ENCODE measurements around the gene IL17RD. TPM values are rescaled to one million over a fixed set of nuclear protein-coding genes. Genes with fewer than 3 reads are reported as not detected.
A peak's percentile ranks its signal among the peaks of the same experiment; 100 is the strongest.

The IL17RD gene
- total and polyA plus RNA-seq, 2 of the 13 experiments (the other 11 are each of a cell fraction or from before 2014, with no cell fraction given), result 0.28 to 0.31 TPM

DNA sequence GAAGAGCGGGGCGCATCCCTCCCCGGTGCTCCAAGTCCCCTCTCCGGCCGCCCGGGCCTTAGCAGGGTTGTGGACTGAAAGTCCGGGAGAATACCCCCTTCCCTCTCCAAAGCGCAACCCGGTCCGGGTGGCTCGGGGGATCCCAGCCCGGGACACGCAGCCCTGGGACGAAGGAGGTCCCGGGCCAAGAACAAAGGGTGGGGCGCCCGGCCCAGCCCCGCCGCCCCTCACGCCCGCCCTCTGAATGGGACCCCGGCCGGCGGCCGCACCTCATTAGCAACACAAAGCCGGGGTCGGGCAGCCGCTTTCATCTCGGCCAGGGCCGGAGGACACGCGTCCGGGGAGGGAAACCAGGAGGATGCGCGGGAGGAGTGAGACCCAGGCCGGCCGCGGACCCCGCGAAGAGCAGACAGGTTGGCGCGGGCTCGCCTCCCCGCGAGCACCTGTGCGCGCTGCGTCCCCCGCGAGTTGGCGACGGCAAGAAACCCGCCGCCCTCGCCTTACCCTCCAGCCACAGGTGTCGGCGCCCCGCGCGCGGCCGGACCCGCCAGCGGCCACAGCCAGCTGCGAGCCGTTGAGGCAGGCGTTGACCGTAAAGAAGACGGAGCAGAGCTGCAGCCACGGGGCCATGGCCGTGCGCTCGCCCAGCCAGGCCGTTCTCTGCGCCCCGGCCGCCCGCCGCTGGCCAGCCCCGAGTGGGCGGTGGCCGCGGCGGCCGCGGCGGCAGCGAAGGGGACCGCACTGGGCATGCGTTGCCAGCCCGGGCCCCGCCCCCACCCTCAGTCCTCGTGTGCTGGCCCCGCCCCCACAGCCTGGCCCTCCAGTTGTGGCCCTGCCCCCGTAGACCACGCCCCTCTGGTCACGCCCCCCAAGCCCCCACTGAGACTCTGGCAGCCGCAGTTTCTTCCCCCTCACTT, at the start of gene IL17RD (continued):
- no peak for TF ChIP-seq ZNF33A (CRISPR knock-in tag; IDR thresholded peaks at IDR 0.05; ENCODE audit: borderline replicate concordance)
- TF ChIP-seq STAG1 (CRISPR knock-in tag; IDR thresholded peaks at IDR 0.05), result no peak
- peak; percentile 45; the same call in 1 of the 2 replicates for TF ChIP-seq ZFY (CRISPR knock-in tag; IDR thresholded peaks at IDR 0.05)
- TF ChIP-seq SMARCE1 (IDR thresholded peaks at IDR 0.05; ENCODE audit: borderline replicate concordance), result no peak
- TF ChIP-seq, protein P1, sequence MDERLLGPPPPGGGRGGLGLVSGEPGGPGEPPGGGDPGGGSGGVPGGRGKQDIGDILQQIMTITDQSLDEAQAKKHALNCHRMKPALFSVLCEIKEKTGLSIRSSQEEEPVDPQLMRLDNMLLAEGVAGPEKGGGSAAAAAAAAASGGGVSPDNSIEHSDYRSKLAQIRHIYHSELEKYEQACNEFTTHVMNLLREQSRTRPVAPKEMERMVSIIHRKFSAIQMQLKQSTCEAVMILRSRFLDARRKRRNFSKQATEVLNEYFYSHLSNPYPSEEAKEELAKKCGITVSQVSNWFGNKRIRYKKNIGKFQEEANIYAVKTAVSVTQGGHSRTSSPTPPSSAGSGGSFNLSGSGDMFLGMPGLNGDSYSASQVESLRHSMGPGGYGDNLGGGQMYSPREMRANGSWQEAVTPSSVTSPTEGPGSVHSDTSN (CRISPR knock-in tag; IDR thresholded peaks at IDR 0.05), result no peak
- no peak for TF ChIP-seq ZNF382 (CRISPR knock-in tag; IDR thresholded peaks at IDR 0.05; ENCODE audit: borderline replicate concordance)
- TF ChIP-seq FOXA1 (IDR thresholded peaks at IDR 0.05), result no peak
- no peak for TF ChIP-seq FOXA1 (CRISPR knock-in tag; IDR thresholded peaks at IDR 0.05)
- no peak; the same call in 1 of the 2 replicates for TF ChIP-seq ATF7-NPFF (CRISPR knock-in tag; IDR thresholded peaks at IDR 0.05; ENCODE audit: low read depth)
- no peak for TF ChIP-seq CCAR2 (optimal IDR thresholded peaks at IDR 0.05; ENCODE audit: low read depth, low read length)
- no peak for TF ChIP-seq ZNF737 (CRISPR knock-in tag; IDR thresholded peaks at IDR 0.05; ENCODE audit: borderline replicate concordance)
- no peak for TF ChIP-seq ZNF121 (CRISPR knock-in tag; IDR thresholded peaks at IDR 0.05)
- TF ChIP-seq, protein P2, sequence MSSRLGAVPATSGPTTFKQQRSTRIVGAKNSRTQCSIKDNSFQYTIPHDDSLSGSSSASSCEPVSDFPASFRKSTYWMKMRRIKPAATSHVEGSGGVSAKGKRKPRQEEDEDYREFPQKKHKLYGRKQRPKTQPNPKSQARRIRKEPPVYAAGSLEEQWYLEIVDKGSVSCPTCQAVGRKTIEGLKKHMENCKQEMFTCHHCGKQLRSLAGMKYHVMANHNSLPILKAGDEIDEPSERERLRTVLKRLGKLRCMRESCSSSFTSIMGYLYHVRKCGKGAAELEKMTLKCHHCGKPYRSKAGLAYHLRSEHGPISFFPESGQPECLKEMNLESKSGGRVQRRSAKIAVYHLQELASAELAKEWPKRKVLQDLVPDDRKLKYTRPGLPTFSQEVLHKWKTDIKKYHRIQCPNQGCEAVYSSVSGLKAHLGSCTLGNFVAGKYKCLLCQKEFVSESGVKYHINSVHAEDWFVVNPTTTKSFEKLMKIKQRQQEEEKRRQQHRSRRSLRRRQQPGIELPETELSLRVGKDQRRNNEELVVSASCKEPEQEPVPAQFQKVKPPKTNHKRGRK (CRISPR knock-in tag; IDR thresholded peaks at IDR 0.05), result no peak
- TF ChIP-seq ZNF256 (CRISPR knock-in tag; conservative IDR thresholded peaks at IDR 0.05), result no peak
- TF ChIP-seq ZNF552 (CRISPR knock-in tag; IDR thresholded peaks at IDR 0.05; ENCODE audit: borderline replicate concordance), result no peak
- no peak for TF ChIP-seq ZNF34 (CRISPR knock-in tag; IDR thresholded peaks at IDR 0.05; ENCODE audit: borderline replicate concordance)
- TF ChIP-seq, protein P3, sequence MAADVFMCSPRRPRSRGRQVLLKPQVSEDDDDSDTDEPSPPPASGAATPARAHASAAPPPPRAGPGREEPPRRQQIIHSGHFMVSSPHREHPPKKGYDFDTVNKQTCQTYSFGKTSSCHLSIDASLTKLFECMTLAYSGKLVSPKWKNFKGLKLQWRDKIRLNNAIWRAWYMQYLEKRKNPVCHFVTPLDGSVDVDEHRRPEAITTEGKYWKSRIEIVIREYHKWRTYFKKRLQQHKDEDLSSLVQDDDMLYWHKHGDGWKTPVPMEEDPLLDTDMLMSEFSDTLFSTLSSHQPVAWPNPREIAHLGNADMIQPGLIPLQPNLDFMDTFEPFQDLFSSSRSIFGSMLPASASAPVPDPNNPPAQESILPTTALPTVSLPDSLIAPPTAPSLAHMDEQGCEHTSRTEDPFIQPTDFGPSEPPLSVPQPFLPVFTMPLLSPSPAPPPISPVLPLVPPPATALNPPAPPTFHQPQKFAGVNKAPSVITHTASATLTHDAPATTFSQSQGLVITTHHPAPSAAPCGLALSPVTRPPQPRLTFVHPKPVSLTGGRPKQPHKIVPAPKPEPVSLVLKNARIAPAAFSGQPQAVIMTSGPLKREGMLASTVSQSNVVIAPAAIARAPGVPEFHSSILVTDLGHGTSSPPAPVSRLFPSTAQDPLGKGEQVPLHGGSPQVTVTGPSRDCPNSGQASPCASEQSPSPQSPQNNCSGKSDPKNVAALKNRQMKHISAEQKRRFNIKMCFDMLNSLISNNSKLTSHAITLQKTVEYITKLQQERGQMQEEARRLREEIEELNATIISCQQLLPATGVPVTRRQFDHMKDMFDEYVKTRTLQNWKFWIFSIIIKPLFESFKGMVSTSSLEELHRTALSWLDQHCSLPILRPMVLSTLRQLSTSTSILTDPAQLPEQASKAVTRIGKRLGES (CRISPR knock-in tag; IDR thresholded peaks at IDR 0.05; ENCODE audit: borderline replicate concordance), result no peak
- TF ChIP-seq, protein P4, sequence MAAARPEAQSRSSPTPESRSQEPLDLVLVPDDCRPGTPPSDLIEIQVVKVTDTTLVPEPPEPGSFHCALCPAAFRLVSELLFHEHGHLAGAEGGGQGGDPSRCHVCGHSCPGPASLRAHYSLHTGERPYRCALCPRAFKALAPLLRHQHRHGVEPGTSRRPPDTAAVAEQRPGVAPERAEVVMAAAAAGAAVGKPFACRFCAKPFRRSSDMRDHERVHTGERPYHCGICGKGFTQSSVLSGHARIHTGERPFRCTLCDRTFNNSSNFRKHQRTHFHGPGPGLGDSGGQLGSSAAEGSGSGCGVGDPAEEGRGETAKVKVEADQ (CRISPR knock-in tag; IDR thresholded peaks at IDR 0.05; ENCODE audit: borderline replicate concordance), result no peak
- peak; percentile 59; the same call in 1 of the 2 replicates for TF ChIP-seq KDM5B (CRISPR knock-in tag; IDR thresholded peaks at IDR 0.05; ENCODE audit: borderline replicate concordance)
- TF ChIP-seq ZBTB3 (CRISPR knock-in tag; IDR thresholded peaks at IDR 0.05; ENCODE audit: borderline replicate concordance, low read depth), result no peak
- TF ChIP-seq ZFYVE20 (CRISPR knock-in tag; IDR thresholded peaks at IDR 0.05; ENCODE audit: borderline replicate concordance, low read depth), result no peak
- TF ChIP-seq ZNF883 (CRISPR knock-in tag; IDR thresholded peaks at IDR 0.05; ENCODE audit: not compliant biosample characterization), result peak; percentile 10

Data from HepG2 (cell line).